OCI-LY7 (cell line): ENCODE results near the gene SOBP.

Experiments
- CTCF ChIP-seq: fragments of 200-600 bp; sonication (generic); conservative IDR thresholded peaks from 2 replicates; pipeline ENCODE4 v1.5.1; 2014; ENCODE audit warnings: mild to moderate bottlenecking, antibody characterized with exemption, low read length, moderate library complexity, mixed read lengths
- EZH2phosphoT487 ChIP-seq: fragments of 200-600 bp; sonication (generic); IDR thresholded peaks from 2 replicates; pipeline ENCODE4 v1.6.1; 2018; ENCODE audit warnings: low read depth, borderline replicate concordance, mild to moderate bottlenecking, mixed run types, antibody characterized with exemption, low read length, moderate library complexity, mixed read lengths

- no peak for TF ChIP-seq CTCF
- TF ChIP-seq EZH2phosphoT487 = no peak
Measured at GRCh38 chr6:107495971-107496370, 6.1 kb downstream of the SOBP start.
